Tracheal epithelial cell (primary cell): ENCODE results near the gene CES4A. TPM values are rescaled to one million over a fixed set of nuclear protein-coding genes. Genes with fewer than 3 reads are reported as not detected.

Source experiments
- total RNA-seq: library from RNA; depleted of rRNA; stranded (reverse); fragments of >200 nt; gene quantifications from 2 replicates; pipeline ENCODE4 v1.2.1, GENCODE V29; 2014

Gene CES4A
- total RNA-seq = 1.3 and 2.2 TPM in 2 replicates

GRCh38 chr16:66988197-66988788 lies at the start of gene CES4A:
Gene CES4A, plus strand, starts transcription at chr16:66988589. Its CDS starts 184 bp downstream, at chr16:66988773.

GRCh38 chr16:66961065-66961744 lies 27.2 kb upstream of the CES4A start, which contains the start of gene CES3:
Gene CES3, plus strand, starts transcription at chr16:66961266. Its CDS starts 42 bp downstream, at chr16:66961308.

GRCh38 chr16:67028696-67029253 lies 40.4 kb downstream of the CES4A start, which contains the start of gene CBFB:
Gene CBFB, plus strand, starts transcription at chr16:67029149. Its CDS starts 259 bp downstream, at chr16:67029408.

Other genes with a start within 250 kb of the CES4A start
- gene DYNC1LI2, start 237.0 kb upstream of the CES4A start, total RNA-seq = 101 and 125 TPM in 2 replicates
- gene TERB1, start 187.0 kb upstream of the CES4A start, total RNA-seq = 0.21 and 0.24 TPM in 2 replicates
- 78.6 and 87.2 TPM in 2 replicates for gene NAE1, start 157.6 kb upstream of the CES4A start, total RNA-seq
- gene CA7, start 144.2 kb upstream of the CES4A start, total RNA-seq = not detected in 2 replicates
- 9.6 and 15.3 TPM in 2 replicates for gene PDP2, start 108.1 kb upstream of the CES4A start, total RNA-seq
- gene CDH16, start 69.7 kb upstream of the CES4A start, total RNA-seq = 2.1 and 4.3 TPM in 2 replicates
- gene RRAD, start 63.1 kb upstream of the CES4A start, total RNA-seq = 62.4 and 118 TPM in 2 replicates
- gene CIAO2B, start 54.2 kb upstream of the CES4A start, total RNA-seq = 189 and 217 TPM in 2 replicates
- gene CES2, start 53.1 kb upstream of the CES4A start, total RNA-seq = 40.0 and 189 TPM in 2 replicates
- 2.7 and 5.3 TPM in 2 replicates for gene CES3, start 27.3 kb upstream of the CES4A start, total RNA-seq
- 95.7 and 123 TPM in 2 replicates for gene CBFB, start 40.6 kb downstream of the CES4A start, total RNA-seq
- 12.1 and 12.5 TPM in 2 replicates for gene PHAF1, start 121.4 kb downstream of the CES4A start, total RNA-seq
- gene B3GNT9, start 162.4 kb downstream of the CES4A start, total RNA-seq = 8.9 and 15.8 TPM in 2 replicates
- gene TRADD, start 171.3 kb downstream of the CES4A start, total RNA-seq = 35.4 and 48.2 TPM in 2 replicates
- 8.0 and 8.3 TPM in 2 replicates for gene FBXL8, start 171.4 kb downstream of the CES4A start, total RNA-seq
- gene HSF4, start 176.2 kb downstream of the CES4A start, total RNA-seq = 3.1 and 6.2 TPM in 2 replicates
- 30.1 and 32.4 TPM in 2 replicates for gene NOL3, start 181.9 kb downstream of the CES4A start, total RNA-seq
- gene MATCAP1, start 195.4 kb downstream of the CES4A start, total RNA-seq = 3.6 and 3.8 TPM in 2 replicates
- not detected in 2 replicates for gene EXOC3L1, start 201.5 kb downstream of the CES4A start, total RNA-seq
- 51.2 and 72.3 TPM in 2 replicates for gene E2F4, start 203.6 kb downstream of the CES4A start, total RNA-seq
- gene ELMO3, start 210.5 kb downstream of the CES4A start, total RNA-seq = 43.7 and 49.2 TPM in 2 replicates
- gene TMEM208, start 238.5 kb downstream of the CES4A start, total RNA-seq = 30.4 and 45.8 TPM in 2 replicates